OCI-LY7 (cell line): ENCODE measurements around the gene SRCAP.

ENCODE experiments used
- CTCF ChIP-seq: fragments of 200-600 bp; sonication (generic); conservative IDR thresholded peaks from 2 replicates; pipeline ENCODE4 v1.5.1; 2014; ENCODE audit warnings: mild to moderate bottlenecking, antibody characterized with exemption, low read length, moderate library complexity, mixed read lengths
- EZH2phosphoT487 ChIP-seq: fragments of 200-600 bp; sonication (generic); IDR thresholded peaks from 2 replicates; pipeline ENCODE4 v1.6.1; 2018; ENCODE audit warnings: low read depth, borderline replicate concordance, mild to moderate bottlenecking, mixed run types, antibody characterized with exemption, low read length, moderate library complexity, mixed read lengths

- TF ChIP-seq CTCF, result no peak
- no peak for TF ChIP-seq EZH2phosphoT487
These were observed 54.6 kb downstream of the SRCAP start for GRCh38 chr16:30753596-30753995.
